Ascending aorta (tissue), 2 donors: ENCODE results near the gene CYB561A3. TPM values are rescaled to one million over a fixed set of nuclear protein-coding genes. Genes with fewer than 3 reads are reported as not detected.

Source experiments
- DNase-seq, 2 donors: peaks; one replicate each; pipeline ENCODE4 v3.0.0-alpha.2; 2019; ENCODE audit warnings: low spot score in 2 of 2
- H3K27ac ChIP-seq, 2 donors: fragments of 200-600 bp; sonication (generic); one replicate each; pipeline ENCODE4 v1.5.1; 2016 to 2017; ENCODE audit warnings: mild to moderate bottlenecking in 1 of 2
- H3K27me3 ChIP-seq: fragments of 200-600 bp; sonication (generic); one replicate; pipeline ENCODE4 v1.5.1; 2017
- H3K36me3 ChIP-seq, 2 donors: fragments of 200-600 bp; sonication (generic); one replicate each; pipeline ENCODE4 v1.5.1; 2016
- H3K4me1 ChIP-seq, 2 donors: fragments of 200-600 bp; sonication (generic); one replicate each; pipeline ENCODE4 v1.5.1; 2016 to 2017; ENCODE audit warnings: mild to moderate bottlenecking in 1 of 2
- H3K4me3 ChIP-seq, 2 donors: fragments of 200-600 bp; sonication (generic); one replicate each; pipeline ENCODE4 v1.5.1; 2016 to 2017; ENCODE audit warnings: mild to moderate bottlenecking in 1 of 2
- H3K9me3 ChIP-seq, 2 donors: fragments of 200-600 bp; sonication (generic); one replicate each; pipeline ENCODE4 v1.5.1; 2016
- intact Hi-C: fragments of 100-400 bp; cut with DNase I; formaldehyde crosslinking; loops from one replicate; pipeline ENCODE4 v1.15.1; 2023
- total RNA-seq: library from RNA; depleted of rRNA; stranded (reverse); fragments of >200 nt; gene quantifications from one replicate; pipeline ENCODE4 v1.1.0, GENCODE V29; 2016
- TF ChIP-seq, protein P1 (sequence below), 3 experiments: fragments of 200-600 bp in 2 of 3; fragments of 450-650 bp in 1 of 3; sonication (generic) in 2 of 3; IDR thresholded peaks; one replicate each; pipeline ENCODE4 v1.5.1; 2016 to 2019; ENCODE audit warnings: antibody characterized with exemption in 3 of 3, mild to moderate bottlenecking in 1 of 3, moderate library complexity in 1 of 3

Gene CYB561A3
- total RNA-seq, 1 donor from 2014 or later, result 215 TPM

- TF ChIP-seq, protein P1, sequence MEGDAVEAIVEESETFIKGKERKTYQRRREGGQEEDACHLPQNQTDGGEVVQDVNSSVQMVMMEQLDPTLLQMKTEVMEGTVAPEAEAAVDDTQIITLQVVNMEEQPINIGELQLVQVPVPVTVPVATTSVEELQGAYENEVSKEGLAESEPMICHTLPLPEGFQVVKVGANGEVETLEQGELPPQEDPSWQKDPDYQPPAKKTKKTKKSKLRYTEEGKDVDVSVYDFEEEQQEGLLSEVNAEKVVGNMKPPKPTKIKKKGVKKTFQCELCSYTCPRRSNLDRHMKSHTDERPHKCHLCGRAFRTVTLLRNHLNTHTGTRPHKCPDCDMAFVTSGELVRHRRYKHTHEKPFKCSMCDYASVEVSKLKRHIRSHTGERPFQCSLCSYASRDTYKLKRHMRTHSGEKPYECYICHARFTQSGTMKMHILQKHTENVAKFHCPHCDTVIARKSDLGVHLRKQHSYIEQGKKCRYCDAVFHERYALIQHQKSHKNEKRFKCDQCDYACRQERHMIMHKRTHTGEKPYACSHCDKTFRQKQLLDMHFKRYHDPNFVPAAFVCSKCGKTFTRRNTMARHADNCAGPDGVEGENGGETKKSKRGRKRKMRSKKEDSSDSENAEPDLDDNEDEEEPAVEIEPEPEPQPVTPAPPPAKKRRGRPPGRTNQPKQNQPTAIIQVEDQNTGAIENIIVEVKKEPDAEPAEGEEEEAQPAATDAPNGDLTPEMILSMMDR (IDR thresholded peaks at IDR 0.05), result no peak
Observed at GRCh38 chr11:61403658-61404057, 42.0 kb upstream of the CYB561A3 start.

GRCh38 chr11:61401573-61401972 lies 39.9 kb upstream of the CYB561A3 start:
- Histone ChIP-seq H3K36me3 (peaks cover 53 to 67% of the 10 kb centered on the region in 2 donors), H3K27me3 (no peaks in the 10 kb centered on the region), H3K9me3 (no peaks in the 10 kb centered on the region), H3K27ac (no peak overlapping the region), H3K4me3 (no peak overlapping the region), H3K4me1 (no peaks in the 10 kb centered on the region)
- TF ChIP-seq, protein P1 (IDR thresholded peaks at IDR 0.05), result no peak
- intact Hi-C loops, result no loop called here
- no peak for DNase-seq

More at GRCh38 chr11:61403658-61404057, 42.0 kb upstream of the CYB561A3 start:
- Histone ChIP-seq H3K27me3 (no peaks in the 10 kb centered on the region), H3K27ac (no peak overlapping the region), H3K4me3 (no peak overlapping the region), H3K4me1 (no peaks in the 10 kb centered on the region), H3K9me3 (no peaks in the 10 kb centered on the region), H3K36me3 (peaks cover 63 to 73% of the 10 kb centered on the region in 2 donors)
- intact Hi-C loops, result no loop called here
- no peak for DNase-seq

- H3K4me3 ChIP-seq, result no peak overlapping the region
Observed at GRCh38 chr11:61401173-61401572, 39.5 kb upstream of the CYB561A3 start.

DNA sequence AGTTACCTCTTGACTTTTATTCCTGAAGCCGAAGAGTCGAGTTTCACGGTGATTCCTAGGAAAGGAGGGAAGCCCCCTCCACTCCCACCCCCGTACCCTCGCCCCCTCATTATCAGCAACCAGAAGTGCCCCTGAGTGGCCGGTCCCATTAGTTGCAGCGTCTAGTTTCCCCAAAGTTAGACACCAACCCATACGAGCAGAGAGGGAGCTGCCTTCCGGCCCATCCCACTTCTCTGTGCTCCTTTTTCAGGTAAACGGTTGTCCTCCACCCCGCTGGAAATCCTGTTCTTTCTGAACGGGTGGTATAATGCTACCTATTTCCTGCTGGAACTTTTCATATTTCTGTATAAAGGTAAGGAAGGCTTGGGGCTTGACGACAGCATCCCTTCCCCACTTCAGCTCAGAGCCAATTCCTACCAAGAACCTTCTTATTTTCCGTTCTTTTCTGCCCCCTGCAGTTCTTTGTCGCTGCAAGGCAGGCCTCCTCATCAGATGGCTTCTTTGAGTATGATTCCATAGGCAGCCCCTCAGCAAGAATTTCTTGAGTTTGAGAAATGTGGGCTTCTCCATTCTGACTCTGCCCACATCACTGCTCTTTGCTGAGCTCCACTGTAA lies 31.4 kb upstream of the CYB561A3 start:
- intact Hi-C loops, result no loop called here
- H3K9me3 ChIP-seq, result no peaks in the 10 kb centered on the region

More at GRCh38 chr11:61401173-61401572, 39.5 kb upstream of the CYB561A3 start:
- Histone ChIP-seq H3K27ac (no peak overlapping the region), H3K36me3 (peaks cover 49 to 66% of the 10 kb centered on the region in 2 donors), H3K27me3 (no peaks in the 10 kb centered on the region), H3K4me1 (no peaks in the 10 kb centered on the region), H3K9me3 (no peaks in the 10 kb centered on the region)
- TF ChIP-seq, protein P1 (IDR thresholded peaks at IDR 0.05), result no peak
- intact Hi-C loops, result no loop called here
- DNase-seq, result no peak

DNA sequence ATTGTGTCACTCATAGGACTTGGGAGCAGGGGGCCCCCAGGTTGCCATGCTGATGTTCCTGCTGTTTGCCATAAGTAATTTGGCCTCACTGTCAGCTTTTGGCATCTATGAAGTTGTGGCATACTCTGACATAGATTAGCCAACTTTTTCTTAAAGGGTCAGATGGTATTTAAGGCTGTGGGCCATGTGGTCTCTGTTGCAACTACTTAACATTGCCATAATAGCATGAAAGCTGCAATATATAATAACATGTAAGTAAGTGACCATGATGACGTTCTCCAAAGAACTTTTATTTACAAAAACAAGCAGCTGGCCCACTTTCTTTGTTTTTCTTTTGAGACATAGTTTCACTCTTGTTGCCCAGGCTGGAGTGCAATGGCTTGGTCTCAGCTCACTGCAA lies 28.5 kb upstream of the CYB561A3 start:
- Histone ChIP-seq H3K9me3 (no peaks in the 10 kb centered on the region), H3K27me3 (no peaks in the 10 kb centered on the region), H3K36me3 (peaks cover 5% of the 10 kb centered on the region in 2 donors), H3K27ac (no peak overlapping the region), H3K4me1 (peaks cover 0 to 19% of the 10 kb centered on the region in 2 donors), H3K4me3 (no peak overlapping the region)
- TF ChIP-seq, protein P1 (IDR thresholded peaks at IDR 0.05), result no peak
- intact Hi-C loops, result no loop called here
- no peak for DNase-seq

More for the DNA sequence above, 31.4 kb upstream of the CYB561A3 start:
- peak overlapping the region; percentile 83 for H3K4me3 ChIP-seq
- no peaks in the 10 kb centered on the region for H3K27me3 ChIP-seq
- TF ChIP-seq, protein P1 (IDR thresholded peaks at IDR 0.05), result peak in 1 of 3 experiments; percentile 8
- peak overlapping the region; percentile 76 to 86 for H3K27ac ChIP-seq
- H3K36me3 ChIP-seq, result peaks cover 11 to 18% of the 10 kb centered on the region in 2 donors
- no peak for DNase-seq
- peaks cover 0 to 16% of the 10 kb centered on the region in 2 donors for H3K4me1 ChIP-seq
